Measurements from ENCODE around the gene OR4K5. TPM values are rescaled to one million over a fixed set of nuclear protein-coding genes. Genes with fewer than 3 reads are reported as not detected.

OR4K5 gene
- total and polyA plus RNA-seq, 10 of the 15 experiments (the other 5 are each of a cell fraction or from before 2014, with no cell fraction given), result not detected

DNA sequence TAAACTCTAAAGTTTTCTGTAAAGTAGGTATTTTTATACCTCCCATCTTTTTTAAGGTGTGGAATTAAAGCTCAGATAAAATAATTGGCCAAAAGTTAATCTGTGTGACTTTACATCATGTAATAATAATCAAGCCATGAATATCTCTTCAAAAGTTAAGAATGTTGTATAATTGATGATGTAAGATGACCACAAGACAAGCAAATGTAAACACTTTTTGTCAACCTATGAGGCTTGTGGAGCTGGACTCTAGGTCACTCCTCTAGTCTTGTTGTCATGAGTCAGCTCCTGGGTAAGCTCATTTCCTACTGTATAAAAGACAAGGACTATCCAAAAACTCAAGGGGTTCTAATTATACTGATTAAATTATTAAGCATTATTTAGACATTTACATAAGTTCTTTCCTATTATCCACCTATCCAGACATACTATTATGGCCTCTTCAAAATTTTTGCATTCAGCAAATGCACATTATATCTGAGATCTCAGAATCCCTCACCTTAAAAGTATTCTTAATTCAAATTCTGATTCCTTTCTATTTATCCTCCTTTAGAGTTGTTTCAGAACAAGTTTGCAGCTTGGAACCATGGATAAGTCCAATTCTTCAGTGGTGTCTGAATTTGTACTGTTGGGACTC lies at the start of gene OR4K5 (continued):
- TF ChIP-seq, protein P1, sequence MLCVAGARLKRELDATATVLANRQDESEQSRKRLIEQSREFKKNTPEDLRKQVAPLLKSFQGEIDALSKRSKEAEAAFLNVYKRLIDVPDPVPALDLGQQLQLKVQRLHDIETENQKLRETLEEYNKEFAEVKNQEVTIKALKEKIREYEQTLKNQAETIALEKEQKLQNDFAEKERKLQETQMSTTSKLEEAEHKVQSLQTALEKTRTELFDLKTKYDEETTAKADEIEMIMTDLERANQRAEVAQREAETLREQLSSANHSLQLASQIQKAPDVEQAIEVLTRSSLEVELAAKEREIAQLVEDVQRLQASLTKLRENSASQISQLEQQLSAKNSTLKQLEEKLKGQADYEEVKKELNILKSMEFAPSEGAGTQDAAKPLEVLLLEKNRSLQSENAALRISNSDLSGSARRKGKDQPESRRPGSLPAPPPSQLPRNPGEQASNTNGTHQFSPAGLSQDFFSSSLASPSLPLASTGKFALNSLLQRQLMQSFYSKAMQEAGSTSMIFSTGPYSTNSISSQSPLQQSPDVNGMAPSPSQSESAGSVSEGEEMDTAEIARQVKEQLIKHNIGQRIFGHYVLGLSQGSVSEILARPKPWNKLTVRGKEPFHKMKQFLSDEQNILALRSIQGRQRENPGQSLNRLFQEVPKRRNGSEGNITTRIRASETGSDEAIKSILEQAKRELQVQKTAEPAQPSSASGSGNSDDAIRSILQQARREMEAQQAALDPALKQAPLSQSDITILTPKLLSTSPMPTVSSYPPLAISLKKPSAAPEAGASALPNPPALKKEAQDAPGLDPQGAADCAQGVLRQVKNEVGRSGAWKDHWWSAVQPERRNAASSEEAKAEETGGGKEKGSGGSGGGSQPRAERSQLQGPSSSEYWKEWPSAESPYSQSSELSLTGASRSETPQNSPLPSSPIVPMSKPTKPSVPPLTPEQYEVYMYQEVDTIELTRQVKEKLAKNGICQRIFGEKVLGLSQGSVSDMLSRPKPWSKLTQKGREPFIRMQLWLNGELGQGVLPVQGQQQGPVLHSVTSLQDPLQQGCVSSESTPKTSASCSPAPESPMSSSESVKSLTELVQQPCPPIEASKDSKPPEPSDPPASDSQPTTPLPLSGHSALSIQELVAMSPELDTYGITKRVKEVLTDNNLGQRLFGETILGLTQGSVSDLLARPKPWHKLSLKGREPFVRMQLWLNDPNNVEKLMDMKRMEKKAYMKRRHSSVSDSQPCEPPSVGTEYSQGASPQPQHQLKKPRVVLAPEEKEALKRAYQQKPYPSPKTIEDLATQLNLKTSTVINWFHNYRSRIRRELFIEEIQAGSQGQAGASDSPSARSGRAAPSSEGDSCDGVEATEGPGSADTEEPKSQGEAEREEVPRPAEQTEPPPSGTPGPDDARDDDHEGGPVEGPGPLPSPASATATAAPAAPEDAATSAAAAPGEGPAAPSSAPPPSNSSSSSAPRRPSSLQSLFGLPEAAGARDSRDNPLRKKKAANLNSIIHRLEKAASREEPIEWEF (IDR thresholded peaks at IDR 0.05; ENCODE audit: insufficient replicate concordance, low read depth, low read length), result no peak
- TF ChIP-seq PML (IDR thresholded peaks at IDR 0.05; ENCODE audit: low read length) (no peak), IKZF2 (IDR thresholded peaks at IDR 0.05) (no peak), BACH1 (IDR thresholded peaks at IDR 0.05; ENCODE audit: borderline replicate concordance) (no peak)

DNA sequence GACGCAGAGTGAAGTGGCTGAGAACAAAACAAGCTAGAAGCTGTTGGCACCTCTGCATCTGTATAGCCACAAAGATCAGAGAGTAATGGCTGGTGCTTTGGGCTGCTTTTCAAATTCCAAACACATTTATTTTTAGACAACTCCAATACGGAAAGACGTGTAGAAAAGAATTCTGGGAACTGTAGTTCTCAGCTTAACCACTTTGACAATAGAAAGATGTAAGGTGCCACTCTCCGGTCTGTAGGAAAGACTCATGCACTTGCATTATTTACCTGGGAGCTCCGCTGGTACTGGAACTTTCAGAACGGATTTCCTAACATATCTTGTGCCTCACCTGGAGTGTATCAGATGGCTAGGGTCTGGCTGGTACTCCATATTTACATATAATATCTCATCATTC lies 47.2 kb upstream of the OR4K5 start:
- RAD21 ChIA-PET (ENCODE audit: unreplicated experiment), result no interaction called here
- 33% methylated on average over 6 of the region's 6 CpGs for WGBS (ENCODE audit: insufficient coverage, insufficient replicate concordance, low lambda C conversion rate, missing lambda C conversion rate)
- Histone ChIP-seq H3K79me2 (ENCODE audit: control insufficient read depth, insufficient read depth, low read length) (no peaks in the 10 kb centered on the region), H4K20me1 (ENCODE audit: control insufficient read depth, insufficient read depth) (no peaks in the 10 kb centered on the region), H3K4me1 (ENCODE audit: control insufficient read depth, insufficient read depth, low read length) (no peaks in the 10 kb centered on the region), H3K36me3 (ENCODE audit: control insufficient read depth in 2 of 2, insufficient read depth in 2 of 2, low read length in 1 of 2) (no peaks in the 10 kb centered on the region), H3K9ac (ENCODE audit: control insufficient read depth, insufficient read depth, low read length) (no peak overlapping the region), H3K9me3 (replicated peaks; ENCODE audit: control insufficient read depth, insufficient read depth, low read length) (no peaks in the 10 kb centered on the region), H2AFZ (ENCODE audit: control insufficient read depth, low read depth, low read length) (no peak overlapping the region), H3K27me3 (replicated peaks in 1 of 2; ENCODE audit: control insufficient read depth in 2 of 2, insufficient read depth in 2 of 2, low read length in 1 of 2) (no peaks in the 10 kb centered on the region), H3K27ac (ENCODE audit: control insufficient read depth, insufficient read depth) (no peak overlapping the region), H3K4me3 (no peak overlapping the region), H3K4me2 (ENCODE audit: control insufficient read depth, insufficient read depth) (no peak overlapping the region)
- intact Hi-C loops (cut with micrococcal nuclease; ENCODE audit: unreplicated experiment), result no loop called here
- in situ Hi-C loops (cut with MboI), result no loop called here
- DNase-seq (ENCODE audit: low read depth, low spot score), result no peak
- no TSS peak for BruUV-seq (replicated peaks)
- POLR2A ChIA-PET, result no interaction called here
- SMC1A ChIA-PET (ENCODE audit: uncharacterized antibody, unreplicated experiment), result no interaction called here
- FAIRE-seq, result no peak
- no peak for ATAC-seq
- TF ChIP-seq, protein P2, sequence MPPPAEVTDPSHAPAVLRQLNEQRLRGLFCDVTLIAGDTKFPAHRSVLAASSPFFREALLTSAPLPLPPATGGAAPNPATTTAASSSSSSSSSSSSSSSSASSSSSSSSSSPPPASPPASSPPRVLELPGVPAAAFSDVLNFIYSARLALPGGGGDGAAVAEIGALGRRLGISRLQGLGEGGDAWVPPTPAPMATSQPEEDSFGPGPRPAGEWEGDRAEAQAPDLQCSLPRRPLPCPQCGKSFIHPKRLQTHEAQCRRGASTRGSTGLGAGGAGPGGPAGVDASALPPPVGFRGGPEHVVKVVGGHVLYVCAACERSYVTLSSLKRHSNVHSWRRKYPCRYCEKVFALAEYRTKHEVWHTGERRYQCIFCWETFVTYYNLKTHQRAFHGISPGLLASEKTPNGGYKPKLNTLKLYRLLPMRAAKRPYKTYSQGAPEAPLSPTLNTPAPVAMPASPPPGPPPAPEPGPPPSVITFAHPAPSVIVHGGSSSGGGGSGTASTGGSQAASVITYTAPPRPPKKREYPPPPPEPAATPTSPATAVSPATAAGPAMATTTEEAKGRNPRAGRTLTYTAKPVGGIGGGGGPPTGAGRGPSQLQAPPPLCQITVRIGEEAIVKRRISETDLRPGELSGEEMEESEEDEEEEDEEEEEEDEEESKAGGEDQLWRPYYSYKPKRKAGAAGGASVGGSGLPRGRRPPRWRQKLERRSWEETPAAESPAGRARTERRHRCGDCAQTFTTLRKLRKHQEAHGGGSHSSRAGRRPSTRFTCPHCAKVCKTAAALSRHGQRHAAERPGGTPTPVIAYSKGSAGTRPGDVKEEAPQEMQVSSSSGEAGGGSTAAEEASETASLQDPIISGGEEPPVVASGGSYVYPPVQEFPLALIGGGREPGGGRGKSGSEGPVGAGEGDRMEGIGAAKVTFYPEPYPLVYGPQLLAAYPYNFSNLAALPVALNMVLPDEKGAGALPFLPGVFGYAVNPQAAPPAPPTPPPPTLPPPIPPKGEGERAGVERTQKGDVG (CRISPR knock-in tag; IDR thresholded peaks at IDR 0.05), result no peak
- TF ChIP-seq MYC (IDR thresholded peaks at IDR 0.05; ENCODE audit: insufficient read depth, insufficient read length, insufficient replicate concordance, low read length, severe bottlenecking) (no peak), BHLHE40 (IDR thresholded peaks at IDR 0.05; ENCODE audit: borderline replicate concordance in 1 of 2, low read depth in 2 of 2, low read length in 1 of 2) (no peak)
- TF ChIP-seq, protein P3, sequence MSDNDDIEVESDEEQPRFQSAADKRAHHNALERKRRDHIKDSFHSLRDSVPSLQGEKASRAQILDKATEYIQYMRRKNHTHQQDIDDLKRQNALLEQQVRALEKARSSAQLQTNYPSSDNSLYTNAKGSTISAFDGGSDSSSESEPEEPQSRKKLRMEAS (IDR thresholded peaks at IDR 0.05; ENCODE audit: low read depth, low read length), result no peak
- CTCF ChIA-PET, result interaction anchor here (0.6 kb wide), 1 partner anchor 12 kb away, joined by 3 read pairs; no protein-coding TSS in a partner anchor
